ENCODE measurements around the gene IL1RAP.

IL1RAP gene

GRCh38 chr3:190697901-190698300, 184.0 kb downstream of the IL1RAP start:
- no peaks in the 10 kb centered on the region for H3K36me3 ChIP-seq (ENCODE audit: low read depth)
- DNase-seq (ENCODE audit: low spot score) (no peak), ATAC-seq (ENCODE audit: low read depth) (peak; percentile 52; the same call in 1 of the 3 replicates)
- no peaks in the 10 kb centered on the region for H3K4me1 ChIP-seq (ENCODE audit: insufficient read depth, poor library complexity, severe bottlenecking)
- no peaks in the 10 kb centered on the region for H3K27me3 ChIP-seq (ENCODE audit: insufficient read depth, poor library complexity, severe bottlenecking)
- no peaks in the 10 kb centered on the region for H3K9me3 ChIP-seq (ENCODE audit: severe bottlenecking)
- H3K4me3 ChIP-seq (ENCODE audit: severe bottlenecking) = no peak overlapping the region
- no peak overlapping the region for H3K27ac ChIP-seq (ENCODE audit: poor library complexity, severe bottlenecking)
- no peak for TF ChIP-seq CTCF (IDR thresholded peaks at IDR 0.05; ENCODE audit: poor library complexity, severe bottlenecking)

GRCh38 chr3:190699776-190700175, 185.9 kb downstream of the IL1RAP start:
- Histone ChIP-seq H3K9me3 (ENCODE audit: severe bottlenecking) (no peaks in the 10 kb centered on the region), H3K36me3 (ENCODE audit: low read depth) (no peaks in the 10 kb centered on the region), H3K27ac (ENCODE audit: poor library complexity, severe bottlenecking) (no peak overlapping the region), H3K4me3 (ENCODE audit: severe bottlenecking) (no peak overlapping the region), H3K4me1 (ENCODE audit: insufficient read depth, poor library complexity, severe bottlenecking) (no peaks in the 10 kb centered on the region), H3K27me3 (ENCODE audit: insufficient read depth, poor library complexity, severe bottlenecking) (no peaks in the 10 kb centered on the region)
- no peak for ATAC-seq (ENCODE audit: low read depth)
- TF ChIP-seq CTCF (IDR thresholded peaks at IDR 0.05; ENCODE audit: poor library complexity, severe bottlenecking) = no peak
- DNase-seq (ENCODE audit: low spot score) = no peak

- TF ChIP-seq CTCF (IDR thresholded peaks at IDR 0.05; ENCODE audit: poor library complexity, severe bottlenecking) = peak; percentile 90
Observed at GRCh38 chr3:190701096-190701532, 187.2 kb downstream of the IL1RAP start.

GRCh38 chr3:190706582-190706981, 192.7 kb downstream of the IL1RAP start:
- no peak overlapping the region for H3K4me3 ChIP-seq (ENCODE audit: severe bottlenecking)
- TF ChIP-seq CTCF (IDR thresholded peaks at IDR 0.05; ENCODE audit: poor library complexity, severe bottlenecking) = no peak
- peaks cover 3% of the 10 kb centered on the region for H3K4me1 ChIP-seq (ENCODE audit: insufficient read depth, poor library complexity, severe bottlenecking)
- ATAC-seq (ENCODE audit: low read depth) (no peak), DNase-seq (ENCODE audit: low spot score) (no peak)
- H3K9me3 ChIP-seq (ENCODE audit: severe bottlenecking) = no peaks in the 10 kb centered on the region
- no peak overlapping the region for H3K27ac ChIP-seq (ENCODE audit: poor library complexity, severe bottlenecking)
- no peaks in the 10 kb centered on the region for H3K27me3 ChIP-seq (ENCODE audit: insufficient read depth, poor library complexity, severe bottlenecking)
- H3K36me3 ChIP-seq (ENCODE audit: low read depth) = no peaks in the 10 kb centered on the region

More at GRCh38 chr3:190701096-190701532, 187.2 kb downstream of the IL1RAP start:
- Histone ChIP-seq H3K27ac (ENCODE audit: poor library complexity, severe bottlenecking) (no peak overlapping the region), H3K4me3 (ENCODE audit: severe bottlenecking) (no peak overlapping the region), H3K9me3 (ENCODE audit: severe bottlenecking) (no peaks in the 10 kb centered on the region), H3K36me3 (ENCODE audit: low read depth) (no peaks in the 10 kb centered on the region), H3K4me1 (ENCODE audit: insufficient read depth, poor library complexity, severe bottlenecking) (no peaks in the 10 kb centered on the region), H3K27me3 (ENCODE audit: insufficient read depth, poor library complexity, severe bottlenecking) (no peaks in the 10 kb centered on the region)
- ATAC-seq (ENCODE audit: low read depth) = peak; percentile 90
- DNase-seq (ENCODE audit: low spot score) = no peak
